ENCODE results near the gene ZMYND8. TPM values are rescaled to one million over a fixed set of nuclear protein-coding genes. Genes with fewer than 3 reads are reported as not detected.

ZMYND8 gene
- total RNA-seq, 1 experiment from 2014 or later, result 50.7 TPM

- intact Hi-C loops (cut with micrococcal nuclease; ENCODE audit: unreplicated experiment) (no loop called here), in situ Hi-C loops (cut with HindIII; ENCODE audit: low pct_unique_long_range_greater_than_20kb, low sequenced_read_pairs) (no loop called here)
- Histone ChIP-seq H3K4me1 (ENCODE audit: control insufficient read depth, insufficient read depth, low read length) (no peaks in the 10 kb centered on the region), H3K36me3 (ENCODE audit: control insufficient read depth, insufficient read depth, low read length) (peaks cover 9% of the 10 kb centered on the region), H3K4me3 (ENCODE audit: low read depth in 2 of 2, low read length in 2 of 2) (no peak overlapping the region), H3K9me3 (ENCODE audit: control insufficient read depth, insufficient read depth, low read depth, low read length) (no peaks in the 10 kb centered on the region), H3K27ac (ENCODE audit: low read length) (no peak overlapping the region), H3K27me3 (ENCODE audit: control insufficient read depth, insufficient read depth, low read length) (no peaks in the 10 kb centered on the region)
- CTCF ChIA-PET, result no interaction called here
- TF ChIP-seq POLR2AphosphoS5 (IDR thresholded peaks at IDR 0.05; ENCODE audit: low read depth, low read length), result no peak
- TF ChIP-seq TCF7L2 (IDR thresholded peaks at IDR 0.05; ENCODE audit: low read depth, low read length), result no peak
- no peak for TF ChIP-seq SIN3A (IDR thresholded peaks at IDR 0.05; ENCODE audit: borderline replicate concordance, insufficient read depth, low read depth, low read length)
- TF ChIP-seq REST (IDR thresholded peaks at IDR 0.05; ENCODE audit: insufficient read depth in 1 of 2, low read depth in 2 of 2, low read length in 1 of 2), result no peak
- TF ChIP-seq CTCF (IDR thresholded peaks at IDR 0.05), result no peak
- ATAC-seq (no peak), DNase-seq (ENCODE audit: low read depth, low spot score) (no peak)
- BruUV-seq (replicated peaks), result no TSS peak
- POLR2A ChIA-PET, result no interaction called here
Observed at GRCh38 chr20:47215653-47216397, 140.7 kb downstream of the ZMYND8 start.

GRCh38 chr20:47213966-47214365 is 142.5 kb downstream of the ZMYND8 start:
- Histone ChIP-seq H3K4me1 (ENCODE audit: control insufficient read depth, insufficient read depth, low read length) (no peaks in the 10 kb centered on the region), H3K36me3 (ENCODE audit: control insufficient read depth, insufficient read depth, low read length) (peaks cover 5% of the 10 kb centered on the region; the same call in 1 of the 2 replicates), H3K27ac (ENCODE audit: low read length) (no peak overlapping the region), H3K9me3 (ENCODE audit: control insufficient read depth, insufficient read depth, low read depth, low read length) (no peaks in the 10 kb centered on the region), H3K27me3 (ENCODE audit: control insufficient read depth, insufficient read depth, low read length) (no peaks in the 10 kb centered on the region), H3K4me3 (ENCODE audit: low read depth in 2 of 2, low read length in 2 of 2) (no peak overlapping the region)
- CTCF ChIA-PET, result interaction anchor here (0.5 to 0.6 kb wide), 2 partner anchors 127 to 408 kb away, joined by 3 to 7 read pairs; no protein-coding TSS in a partner anchor
- no peak for ATAC-seq
- intact Hi-C loops (cut with micrococcal nuclease; ENCODE audit: unreplicated experiment) (no loop called here), in situ Hi-C loops (cut with HindIII; ENCODE audit: low pct_unique_long_range_greater_than_20kb, low sequenced_read_pairs) (no loop called here)
- BruUV-seq (replicated peaks), result no TSS peak
- DNase-seq (ENCODE audit: low read depth, low spot score), result no peak
- POLR2A ChIA-PET, result interaction anchor here (0.8 kb wide), 1 partner anchor 10 kb away, joined by 7 read pairs; no protein-coding TSS in a partner anchor
- TF ChIP-seq CTCF (IDR thresholded peaks at IDR 0.05) (no peak), REST (IDR thresholded peaks at IDR 0.05; ENCODE audit: insufficient read depth in 1 of 2, low read depth in 2 of 2, low read length in 1 of 2) (no peak), POLR2AphosphoS5 (IDR thresholded peaks at IDR 0.05; ENCODE audit: low read depth, low read length) (no peak), SIN3A (IDR thresholded peaks at IDR 0.05; ENCODE audit: borderline replicate concordance, insufficient read depth, low read depth, low read length) (no peak), TCF7L2 (IDR thresholded peaks at IDR 0.05; ENCODE audit: low read depth, low read length) (no peak)

All from Panc1 (cell line).